Activated gamma-delta T cell treated with anti-CD3 and anti-CD28 coated beads, Interleukin-2, amount 50 U/mL, for 16 hours (primary cell): ENCODE results near the gene ATP5MG.
A peak's percentile ranks its signal among the peaks of the same experiment; 100 is the strongest.
"Not testable (repeated sequence)": the region's sequence is repeated elsewhere in the genome, so short reads cannot be mapped to it uniquely, and the experiment has no call there.

ENCODE experiments used
- DNase-seq: peaks from one replicate; pipeline ENCODE4 v3.0.0-alpha.2; 2020; ENCODE audit warnings: low read depth

Gene ATP5MG, protein sequence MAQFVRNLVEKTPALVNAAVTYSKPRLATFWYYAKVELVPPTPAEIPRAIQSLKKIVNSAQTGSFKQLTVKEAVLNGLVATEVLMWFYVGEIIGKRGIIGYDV

GRCh38 chr11:118401151-118401879 lies at the start of gene ATP5MG:
TSS of gene ATP5MG (plus strand) at chr11:118401606. CDS start at chr11:118401666, 60 bp downstream.
- DNase-seq = peak; percentile 87

GRCh38 chr11:118353084-118353710 lies 48.2 kb upstream of the ATP5MG start:
- DNase-seq = no peak

GRCh38 chr11:118358071-118358470 lies 43.3 kb upstream of the ATP5MG start:
- DNase-seq = no peak

- peak; percentile 98 for DNase-seq
Measured at GRCh38 chr11:118359295-118359958, 42.0 kb upstream of the ATP5MG start, which contains the start of gene UBE4A. TSS of gene UBE4A (plus strand) at chr11:118359600. CDS start at chr11:118365081, 5,481 bp downstream.

DNA sequence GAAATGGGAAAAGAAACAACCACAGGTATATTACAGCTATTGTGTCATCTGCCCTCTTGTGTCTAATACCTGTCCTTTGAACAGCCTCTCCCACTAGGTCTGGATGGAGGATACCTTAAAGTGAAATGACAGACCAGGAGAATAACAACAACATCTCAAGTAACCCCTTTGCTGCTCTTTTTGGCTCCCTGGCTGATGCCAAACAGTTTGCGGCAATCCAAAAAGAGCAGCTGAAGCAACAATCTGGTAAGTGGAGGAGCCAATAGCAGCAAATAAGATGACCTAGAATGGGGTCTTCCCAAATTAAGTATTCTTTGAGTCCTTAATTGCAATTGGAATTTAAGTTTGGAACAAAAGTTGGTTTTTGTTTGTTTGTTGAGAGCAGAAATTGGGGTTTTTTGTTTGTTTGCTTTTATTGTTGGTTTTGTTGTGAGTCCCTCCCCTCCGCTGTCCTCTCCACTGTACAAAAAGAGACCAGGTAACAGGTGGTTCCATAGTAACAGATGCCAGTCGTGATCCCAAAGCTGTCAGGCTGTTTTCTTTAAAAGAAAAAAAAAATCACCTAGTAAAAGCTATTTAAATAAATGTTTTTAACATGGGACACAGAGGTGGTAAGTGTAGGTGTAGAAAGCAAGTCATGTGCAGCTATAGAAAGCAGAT lies 36.3 kb upstream of the ATP5MG start:
- no peak for DNase-seq

- no peak for DNase-seq
Measured at GRCh38 chr11:118366287-118366686, 35.1 kb upstream of the ATP5MG start.

DNA sequence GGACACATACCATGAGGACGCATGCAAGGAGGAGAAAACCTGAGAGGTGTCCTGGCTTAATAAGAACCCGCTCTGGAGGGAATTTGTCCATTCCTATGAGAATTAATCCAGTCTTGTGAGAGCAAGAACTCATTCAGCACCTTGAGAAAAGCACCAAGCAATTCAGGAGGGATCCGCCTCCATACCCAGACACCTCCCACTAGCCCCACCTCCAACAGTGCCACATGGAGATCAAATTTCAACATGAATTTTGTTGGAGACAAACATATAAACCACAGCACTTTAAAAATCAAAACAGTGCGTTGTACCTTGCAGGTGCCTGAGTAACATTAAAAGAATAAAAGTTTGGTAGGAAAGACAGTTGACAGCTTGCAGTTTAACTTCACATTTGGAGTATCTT lies 30.6 kb upstream of the ATP5MG start:
- DNase-seq = no peak

DNA sequence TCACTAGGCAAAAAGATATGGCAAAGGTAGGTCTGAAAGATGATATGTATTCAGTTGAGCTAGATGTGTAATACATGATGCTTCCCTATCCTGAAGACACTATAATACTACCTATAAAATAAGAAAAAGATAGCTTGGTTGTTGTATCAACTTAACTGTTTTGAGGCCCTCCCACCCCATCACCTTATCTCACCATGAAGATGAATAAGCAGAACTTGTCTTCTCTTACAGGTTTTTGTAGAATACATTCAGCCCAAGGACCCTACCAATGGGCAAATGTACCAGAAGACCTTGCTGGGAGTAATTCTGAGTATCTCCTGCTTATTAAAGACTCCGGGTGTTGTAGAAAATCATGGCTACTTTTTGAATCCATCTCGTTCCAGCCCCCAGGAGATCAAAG lies 28.1 kb upstream of the ATP5MG start:
- DNase-seq = no peak

GRCh38 chr11:118373871-118374270 lies 27.5 kb upstream of the ATP5MG start:
- DNase-seq = no peak

DNA sequence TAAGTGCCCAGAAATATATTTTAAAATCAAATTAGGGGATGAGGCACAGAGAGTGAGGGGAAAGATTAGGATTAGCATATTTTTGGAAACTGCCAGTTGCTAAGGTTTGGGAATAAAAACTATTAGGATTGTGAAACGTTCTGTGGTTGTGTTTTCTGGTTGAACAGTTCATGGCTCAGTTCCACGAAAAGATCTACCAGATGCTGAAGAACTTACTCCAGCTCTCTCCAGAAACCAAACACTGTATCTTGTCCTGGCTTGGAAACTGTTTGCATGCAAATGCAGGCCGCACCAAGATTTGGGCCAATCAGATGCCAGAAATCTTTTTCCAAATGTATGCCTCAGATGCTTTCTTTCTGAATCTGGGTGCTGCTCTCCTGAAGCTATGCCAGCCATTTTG lies 26.7 kb upstream of the ATP5MG start:
- DNase-seq = no peak

DNA sequence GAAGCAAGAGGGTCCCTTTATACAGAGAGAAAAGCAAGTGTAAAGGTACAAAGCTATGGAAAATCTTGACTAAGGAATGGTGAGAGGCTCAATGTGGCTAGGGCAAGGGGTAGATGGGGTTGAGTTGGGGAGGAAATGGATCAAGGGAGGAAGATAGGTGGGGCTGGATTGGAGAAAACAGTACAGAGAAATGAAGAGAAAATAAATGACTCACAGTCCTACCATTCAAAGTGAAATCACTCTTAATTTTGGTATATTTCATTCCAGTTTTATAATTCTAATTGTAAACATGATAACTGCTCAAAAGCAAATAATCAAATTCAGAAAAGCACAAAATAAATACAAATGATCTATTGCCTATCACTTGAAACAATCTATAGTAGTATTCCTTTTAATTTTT lies 25.4 kb upstream of the ATP5MG start:
- no peak for DNase-seq

- DNase-seq = no peak
Measured at GRCh38 chr11:118379497-118379896, 21.9 kb upstream of the ATP5MG start.

DNA sequence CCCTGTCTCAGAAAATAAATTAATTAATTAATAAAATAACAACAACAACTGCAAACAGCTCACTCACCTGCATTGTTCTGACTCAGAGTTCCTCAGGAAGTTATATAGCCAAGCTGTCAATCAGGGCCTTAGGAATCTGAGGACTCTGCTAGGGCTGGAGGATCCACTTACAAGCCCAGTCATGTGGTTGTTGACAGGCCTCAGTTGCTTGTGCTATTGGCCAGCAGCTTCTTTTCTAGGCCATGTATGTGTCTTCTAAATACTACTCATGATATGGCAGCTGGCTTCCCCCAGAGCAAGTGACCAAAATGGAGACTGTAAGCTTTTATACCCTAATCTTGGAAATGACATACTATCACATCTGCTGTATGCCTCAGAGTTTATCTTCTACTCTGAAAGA lies 20.8 kb upstream of the ATP5MG start:
- no peak for DNase-seq

GRCh38 chr11:118382954-118383353 lies 18.5 kb upstream of the ATP5MG start:
- DNase-seq = no peak

DNA sequence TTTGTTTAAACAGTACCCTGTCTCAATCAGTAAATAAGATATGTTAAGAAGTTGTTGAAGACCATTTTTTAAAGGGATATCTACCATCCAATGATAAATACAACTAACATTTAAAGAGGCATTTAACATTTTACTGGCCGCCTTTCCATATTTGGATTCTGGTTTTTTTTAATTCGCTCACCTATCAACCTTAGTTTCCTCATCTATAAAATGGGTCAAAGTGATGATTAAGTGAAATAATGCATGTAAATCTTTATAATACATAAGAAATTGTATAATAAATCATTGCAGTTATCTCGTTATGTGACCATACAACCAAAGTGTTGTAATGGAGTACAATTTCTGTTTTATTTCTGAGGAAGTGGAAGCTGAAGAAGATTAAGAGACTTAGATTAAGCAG lies 17.7 kb upstream of the ATP5MG start:
- DNase-seq = no peak

DNA sequence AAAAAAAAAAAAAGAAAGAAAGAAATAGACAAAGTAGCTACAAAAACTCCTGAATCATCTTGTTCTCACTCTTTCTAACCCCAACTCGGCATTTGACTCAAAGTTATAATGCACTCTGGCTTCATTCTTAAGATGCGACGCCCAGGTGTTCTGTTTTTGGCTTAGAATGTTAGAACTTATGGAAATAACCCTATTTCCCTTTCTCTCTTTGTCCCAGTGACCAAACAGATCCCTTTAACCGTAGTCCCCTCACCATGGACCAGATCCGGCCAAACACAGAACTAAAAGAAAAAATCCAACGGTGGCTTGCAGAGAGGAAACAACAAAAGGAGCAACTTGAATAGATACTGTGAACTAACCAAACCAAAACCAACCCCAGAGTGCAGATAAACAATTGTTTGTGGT lies 5.3 kb upstream of the ATP5MG start:
- no peak for DNase-seq

- no peak for DNase-seq
Measured at GRCh38 chr11:118397448-118397847, 4.0 kb upstream of the ATP5MG start.

DNA sequence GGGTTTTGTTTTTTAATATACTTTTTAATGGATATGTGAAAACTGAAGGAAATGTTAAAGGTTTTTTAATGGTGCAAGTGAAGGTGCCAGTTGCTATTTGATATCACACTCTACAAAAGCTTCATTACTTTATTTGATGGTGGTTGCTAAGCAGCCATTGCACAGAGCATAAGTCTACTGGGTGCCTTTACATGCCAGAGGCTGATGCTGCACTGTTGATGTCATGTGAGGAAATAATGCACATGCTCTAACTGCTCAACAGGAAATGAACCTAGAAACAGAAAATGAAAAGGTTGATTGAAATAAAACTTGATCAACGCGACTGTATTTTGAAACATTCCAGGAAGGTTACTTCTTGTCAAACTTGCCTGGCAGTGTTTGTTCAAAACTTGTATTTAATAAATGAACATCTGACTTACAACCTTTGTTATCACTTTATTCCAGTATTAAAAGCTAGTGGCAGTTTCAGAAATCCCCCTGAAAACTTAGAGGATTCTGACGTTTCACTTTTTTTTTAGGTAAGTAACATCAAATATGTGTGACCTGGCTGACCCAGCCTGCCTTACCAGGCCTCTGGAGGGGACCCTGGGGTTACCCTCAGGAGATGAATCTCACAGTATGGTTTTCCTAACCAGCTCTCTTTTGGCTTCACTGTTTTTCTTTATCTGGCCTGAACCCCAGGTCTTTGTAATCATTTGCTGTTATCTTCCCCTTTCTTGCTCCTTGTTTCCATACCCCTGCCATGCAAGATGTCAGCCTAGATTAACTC lies 2.4 kb upstream of the ATP5MG start:
- DNase-seq = peak; percentile 24

GRCh38 chr11:118401880-118402590 lies 629 bp downstream of the ATP5MG start:
- no peak for DNase-seq

- DNase-seq = not testable (repeated sequence)
Measured at GRCh38 chr11:118402594-118402993, 1.2 kb downstream of the ATP5MG start.

DNA sequence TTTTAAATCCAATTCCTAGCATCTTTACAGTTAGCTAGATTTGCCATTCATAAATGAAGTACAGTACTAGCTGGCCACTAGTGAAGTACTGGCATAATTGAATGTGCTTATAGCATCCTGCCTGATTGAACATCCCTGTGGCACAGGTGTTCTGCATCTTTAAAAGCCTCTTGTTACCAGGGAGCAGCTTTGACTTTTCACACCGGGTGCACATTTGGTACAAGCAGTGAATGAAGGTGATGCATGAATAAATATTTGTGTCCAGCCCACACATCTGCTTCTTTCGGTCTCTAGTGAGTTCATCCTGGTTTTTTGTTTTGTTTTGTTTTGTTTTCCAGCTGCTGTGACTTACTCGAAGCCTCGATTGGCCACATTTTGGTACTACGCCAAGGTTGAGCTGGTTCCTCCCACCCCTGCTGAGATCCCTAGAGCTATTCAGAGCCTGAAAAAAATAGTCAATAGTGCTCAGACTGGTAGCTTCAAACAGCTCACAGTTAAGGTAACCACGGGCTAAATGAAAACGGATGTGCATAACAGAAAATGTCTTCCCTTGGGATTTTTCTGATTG lies 5.3 kb downstream of the ATP5MG start:
- DNase-seq = no peak
